Measurements from ENCODE around the gene ATP11A. TPM values are rescaled to one million over a fixed set of nuclear protein-coding genes. Genes with fewer than 3 reads are reported as not detected.

Gene ATP11A
- total RNA-seq, 6 experiments from 2014 or later: 24.3 to 57.4 (median 33.1) TPM

DNA sequence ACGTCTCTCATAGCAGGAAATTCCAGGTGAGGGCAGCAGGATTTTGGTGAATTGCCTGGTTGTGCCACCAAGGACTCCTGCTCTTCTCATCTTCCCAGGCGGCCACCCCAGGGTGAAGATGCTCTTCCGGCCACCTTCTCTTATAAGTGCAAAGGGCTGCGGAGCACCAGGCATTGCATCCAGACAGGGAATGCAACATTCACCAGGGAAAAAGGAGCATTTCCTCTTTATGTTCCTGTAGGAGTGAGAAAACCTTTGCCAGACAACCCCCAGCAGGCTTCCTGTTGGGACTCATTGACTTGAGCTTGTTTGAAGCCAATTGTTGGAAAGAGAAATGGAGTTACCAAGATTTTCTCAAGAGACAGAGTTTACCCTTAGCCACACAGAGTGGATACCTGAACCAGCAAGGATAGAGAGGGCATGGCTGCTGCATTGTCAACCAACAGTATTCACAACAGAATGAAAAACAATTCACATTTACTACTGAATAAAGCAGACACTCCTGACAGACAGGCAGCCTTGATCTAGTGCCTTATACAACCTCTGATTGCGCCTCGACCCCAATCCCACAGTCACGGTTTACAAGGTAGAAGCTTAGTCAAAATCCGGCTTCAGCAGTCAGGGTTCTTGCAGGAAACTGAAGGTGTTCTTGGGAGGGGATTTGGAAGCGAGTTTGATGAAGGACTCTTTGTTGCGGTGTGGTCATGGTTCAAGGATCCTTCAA, 1.8 kb upstream of the ATP11A start:
- DNase-seq (no peak), ATAC-seq (no peak)
- Histone ChIP-seq H3K27me3 (no peaks in the 10 kb centered on the region), H3K27ac (peak overlapping the region in 2 of 3 donors; percentile 94), H3K4me3 (no peak overlapping the region), H3K36me3 (no peaks in the 10 kb centered on the region), H3K9me3 (no peaks in the 10 kb centered on the region), H3K4me1 (peaks cover 0 to 30% (median 6%) of the 10 kb centered on the region in 4 donors)
- TF ChIP-seq POLR2A (IDR thresholded peaks at IDR 0.05): no peak
- TF ChIP-seq, protein P1, sequence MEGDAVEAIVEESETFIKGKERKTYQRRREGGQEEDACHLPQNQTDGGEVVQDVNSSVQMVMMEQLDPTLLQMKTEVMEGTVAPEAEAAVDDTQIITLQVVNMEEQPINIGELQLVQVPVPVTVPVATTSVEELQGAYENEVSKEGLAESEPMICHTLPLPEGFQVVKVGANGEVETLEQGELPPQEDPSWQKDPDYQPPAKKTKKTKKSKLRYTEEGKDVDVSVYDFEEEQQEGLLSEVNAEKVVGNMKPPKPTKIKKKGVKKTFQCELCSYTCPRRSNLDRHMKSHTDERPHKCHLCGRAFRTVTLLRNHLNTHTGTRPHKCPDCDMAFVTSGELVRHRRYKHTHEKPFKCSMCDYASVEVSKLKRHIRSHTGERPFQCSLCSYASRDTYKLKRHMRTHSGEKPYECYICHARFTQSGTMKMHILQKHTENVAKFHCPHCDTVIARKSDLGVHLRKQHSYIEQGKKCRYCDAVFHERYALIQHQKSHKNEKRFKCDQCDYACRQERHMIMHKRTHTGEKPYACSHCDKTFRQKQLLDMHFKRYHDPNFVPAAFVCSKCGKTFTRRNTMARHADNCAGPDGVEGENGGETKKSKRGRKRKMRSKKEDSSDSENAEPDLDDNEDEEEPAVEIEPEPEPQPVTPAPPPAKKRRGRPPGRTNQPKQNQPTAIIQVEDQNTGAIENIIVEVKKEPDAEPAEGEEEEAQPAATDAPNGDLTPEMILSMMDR (IDR thresholded peaks at IDR 0.05): no peak
- WGBS (ENCODE audit: insufficient coverage, low coverage, low lambda C conversion rate, missing lambda C conversion rate): 90% methylated on average over 8 of the region's 10 CpGs
- intact Hi-C loops (cut with DNase I): no loop called here

DNA sequence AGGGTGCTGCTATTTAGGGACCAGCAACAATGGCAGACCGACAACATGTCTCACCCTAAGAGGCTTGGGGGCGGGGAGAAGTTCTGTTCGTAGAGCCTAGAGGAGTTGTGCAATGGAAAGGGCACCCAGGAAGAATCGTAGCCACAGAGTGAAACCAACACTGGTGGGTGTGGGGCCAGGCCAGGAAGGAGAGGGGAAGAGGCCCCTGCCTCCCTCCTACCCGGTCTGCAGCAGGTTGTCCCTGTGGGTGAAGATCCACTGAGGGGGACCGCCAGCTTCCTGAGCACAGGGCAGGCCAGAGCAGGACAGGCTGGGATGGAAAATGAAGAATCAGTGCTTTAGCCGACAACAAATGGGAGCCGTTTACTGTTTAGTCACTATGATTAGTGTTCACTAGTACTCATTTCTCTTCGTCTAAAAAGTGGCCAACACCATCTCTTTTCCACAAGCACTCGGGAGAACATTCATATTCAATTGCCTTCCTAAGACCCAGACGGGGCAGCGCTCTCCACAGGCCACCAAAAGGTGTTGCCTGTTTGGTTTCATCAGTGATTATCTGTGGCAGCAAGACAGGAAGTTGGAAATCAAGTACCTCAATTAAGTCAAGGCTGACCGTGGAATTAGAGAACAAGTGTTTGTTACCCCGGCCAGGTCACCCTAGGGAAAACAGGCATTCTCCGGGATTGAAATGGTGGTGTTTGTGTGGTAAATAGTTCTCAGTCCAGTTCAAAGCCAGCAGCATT, 1.1 kb upstream of the ATP11A start:
- intact Hi-C loops (cut with DNase I): no loop called here
- DNase-seq: no peak
- TF ChIP-seq, protein P1 (IDR thresholded peaks at IDR 0.05): no peak
- no peak for TF ChIP-seq POLR2A (IDR thresholded peaks at IDR 0.05)
- H3K36me3 ChIP-seq: no peaks in the 10 kb centered on the region
- H3K4me1 ChIP-seq: peaks cover 0 to 31% (median 6%) of the 10 kb centered on the region in 4 donors
- peak overlapping the region; percentile 81 to 90 (median 84) for H3K4me3 ChIP-seq
- H3K9me3 ChIP-seq: no peaks in the 10 kb centered on the region
- peak overlapping the region; percentile 91 to 94 (median 94) for H3K27ac ChIP-seq
- ATAC-seq: peak in 1 of 4 donors; percentile 0
- no peaks in the 10 kb centered on the region for H3K27me3 ChIP-seq
- 21% methylated on average over 11 of the region's 15 CpGs for WGBS (ENCODE audit: insufficient coverage, low coverage, low lambda C conversion rate, missing lambda C conversion rate)

DNA sequence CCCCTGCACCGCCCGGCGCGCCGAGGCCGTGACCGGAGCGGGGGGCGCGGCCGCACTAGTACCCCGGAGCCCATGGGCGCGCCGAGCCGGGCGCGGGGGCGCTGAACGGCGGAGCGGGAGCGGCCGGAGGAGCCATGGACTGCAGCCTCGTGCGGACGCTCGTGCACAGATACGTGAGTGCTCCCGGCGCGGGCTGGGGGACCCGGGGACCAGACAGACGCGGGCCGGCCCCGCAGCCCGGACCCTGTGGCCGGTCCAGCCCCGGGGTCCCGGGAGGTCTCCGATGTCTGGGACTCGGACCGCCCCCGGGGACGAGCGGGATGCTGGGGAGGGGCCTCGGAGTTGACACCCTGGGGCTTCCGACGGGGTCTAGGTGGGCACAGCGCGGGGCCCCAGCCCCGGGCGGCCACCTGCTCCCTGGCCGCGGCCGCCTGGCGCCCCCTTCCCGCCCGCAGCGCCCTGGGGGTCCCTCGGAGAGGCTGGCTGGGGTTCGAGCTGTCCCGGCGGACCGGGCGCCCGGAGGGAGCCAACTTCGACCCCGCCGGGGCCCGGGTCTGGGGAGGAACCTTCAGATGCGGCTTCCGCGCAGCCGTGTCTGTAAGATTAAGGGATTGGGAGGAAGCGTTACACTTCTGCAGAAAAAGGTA, 568 bp downstream of the ATP11A start:
- H3K4me3 ChIP-seq: peak overlapping the region; percentile 81 to 90 (median 84)
- intact Hi-C loops (cut with DNase I): no loop called here
- DNase-seq (peak; percentile 59 to 69 (median 69)), ATAC-seq (peak in 3 of 4 donors; percentile 0 to 5 (median 2))
- H3K4me1 ChIP-seq: peaks cover 0 to 34% (median 6%) of the 10 kb centered on the region in 4 donors
- TF ChIP-seq, protein P1 (IDR thresholded peaks at IDR 0.05): no peak
- TF ChIP-seq POLR2A (IDR thresholded peaks at IDR 0.05): no peak
- H3K27ac ChIP-seq: peak overlapping the region; percentile 91 to 94 (median 94)
- no peaks in the 10 kb centered on the region for H3K27me3 ChIP-seq
- H3K9me3 ChIP-seq: no peaks in the 10 kb centered on the region
- 0% methylated on average over 5 of the region's 77 CpGs for WGBS (ENCODE audit: insufficient coverage, low coverage, low lambda C conversion rate, missing lambda C conversion rate)
- no peaks in the 10 kb centered on the region for H3K36me3 ChIP-seq

DNA sequence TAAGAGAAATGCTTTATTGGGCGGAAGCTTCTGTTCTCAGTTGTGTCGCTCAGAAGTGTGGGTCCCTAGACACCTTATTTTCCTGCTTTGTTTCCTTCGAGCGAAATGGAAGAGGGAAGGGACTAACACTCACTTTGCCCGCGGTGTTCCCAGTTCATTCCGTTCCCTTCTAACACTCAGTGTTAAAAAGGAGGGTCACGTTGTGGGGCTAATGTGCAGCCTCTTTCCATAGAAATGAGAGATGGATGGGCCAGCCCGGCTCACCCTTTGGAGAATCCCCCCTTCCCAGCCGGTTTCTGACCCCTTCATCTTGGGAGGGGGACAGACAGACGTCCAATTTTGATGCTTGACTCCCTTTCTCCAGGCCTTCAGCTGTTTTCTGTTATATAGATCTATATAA, 2.3 kb downstream of the ATP11A start:
- Histone ChIP-seq H3K36me3 (no peaks in the 10 kb centered on the region), H3K4me3 (no peak overlapping the region), H3K27ac (peak overlapping the region in 1 of 3 donors; percentile 60), H3K4me1 (peaks cover 0 to 32% (median 6%) of the 10 kb centered on the region in 4 donors), H3K27me3 (no peaks in the 10 kb centered on the region), H3K9me3 (no peaks in the 10 kb centered on the region)
- ATAC-seq (no peak), DNase-seq (peak in 1 of 3 donors; percentile 36)
- intact Hi-C loops (cut with DNase I): no loop called here
- 84% methylated on average over 7 of the region's 11 CpGs for WGBS (ENCODE audit: insufficient coverage, low coverage, low lambda C conversion rate, missing lambda C conversion rate)
- TF ChIP-seq, protein P1 (IDR thresholded peaks at IDR 0.05): no peak
- TF ChIP-seq POLR2A (IDR thresholded peaks at IDR 0.05): no peak
